Right lobe of liver (tissue), 4 donors: ENCODE data around the gene SMARCD2.

Source experiments
- CTCF ChIP-seq, 4 donors: fragments of 200-600 bp in 3 of 4; fragments of 450-650 bp in 1 of 4; IDR thresholded peaks; one replicate each; pipeline versions ENCODE4 v1.5.1 to v1.8.0; 2016 to 2022; ENCODE audit warnings: antibody characterized with exemption in 4 of 4, mild to moderate bottlenecking in 2 of 4
- POLR2A ChIP-seq: fragments of 450-650 bp; IDR thresholded peaks from one replicate; pipeline ENCODE4 v1.6.1; 2017; ENCODE audit warnings: antibody characterized with exemption, mild to moderate bottlenecking
- donor health status: DM: no; HTN: no; CAD: no.
- donor health status: DM: no; HTN: no; CAD: no.
- donor health status: DM: no; HTN: yes; CAD: no.

DNA sequence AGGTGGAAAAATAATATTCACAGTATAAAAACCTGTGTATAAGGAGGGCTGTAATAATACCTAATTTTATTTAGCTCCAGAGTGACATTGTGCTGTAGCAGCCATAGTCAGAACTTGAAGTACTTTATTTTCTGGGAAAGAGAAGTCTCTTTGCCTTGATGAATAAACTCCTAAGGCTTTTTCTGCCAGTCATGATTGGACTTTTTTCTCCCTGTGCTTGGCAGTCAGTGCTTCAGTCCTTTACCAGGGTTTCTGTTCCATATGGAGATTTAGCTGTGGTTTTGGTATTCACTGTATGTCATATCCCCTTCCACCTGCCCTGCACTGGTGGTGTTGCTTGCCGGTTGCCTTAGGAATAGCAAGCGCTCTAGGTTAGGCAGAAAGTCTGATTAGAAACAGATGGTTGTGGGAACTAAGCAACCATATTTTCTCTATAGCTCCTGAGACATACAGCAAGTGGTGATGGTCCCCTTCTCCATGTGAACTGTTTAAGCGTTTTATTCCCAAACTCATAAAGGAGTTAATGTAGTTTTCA is 43.8 kb downstream of the SMARCD2 start:
- no peak for TF ChIP-seq CTCF (IDR thresholded peaks at IDR 0.05)
- no peak for TF ChIP-seq POLR2A
